Effector memory CD4-positive, alpha-beta T cell (primary cell): ENCODE measurements around the gene GSN.

Experiments used
- DNase-seq, 3 donors: peaks; one replicate each; pipeline ENCODE4 v3.0.0-alpha.2; 2020
- H3K27ac ChIP-seq: 2 replicates; pipeline ENCODE4 v1.7.0; 2013; ENCODE audit warnings: mild to moderate bottlenecking, low read length, moderate library complexity; ENCODE audit not compliant: insufficient read depth, poor library complexity, severe bottlenecking
- H3K27me3 ChIP-seq: replicated peaks from 2 replicates; pipeline ENCODE4 v1.7.0; 2013; ENCODE audit warnings: mild to moderate bottlenecking, low read length; ENCODE audit not compliant: insufficient read depth, control insufficient read depth, poor library complexity, severe bottlenecking
- H3K36me3 ChIP-seq: 2 replicates; pipeline ENCODE4 v1.7.0; 2013; ENCODE audit warnings: mild to moderate bottlenecking, low read length, moderate library complexity; ENCODE audit not compliant: control insufficient read depth, insufficient read depth
- H3K4me1 ChIP-seq: 2 replicates; pipeline ENCODE4 v1.7.0; 2013; ENCODE audit warnings: low read length, mild to moderate bottlenecking; ENCODE audit not compliant: control insufficient read depth, insufficient read depth, poor library complexity, severe bottlenecking
- H3K4me3 ChIP-seq: 2 replicates; pipeline ENCODE4 v1.7.0; 2013; ENCODE audit warnings: low read length, low read depth, mild to moderate bottlenecking; ENCODE audit not compliant: insufficient read depth, poor library complexity, severe bottlenecking
- H3K9me3 ChIP-seq: 2 replicates; pipeline ENCODE4 v1.7.0; 2013; ENCODE audit warnings: mild to moderate bottlenecking, low read length, moderate library complexity; ENCODE audit not compliant: control insufficient read depth

The GSN gene

GRCh38 chr9:121230256-121230655 lies 37.7 kb upstream of the GSN start:
- Histone ChIP-seq H3K27me3 (no peaks in the 10 kb centered on the region), H3K4me1 (no peaks in the 10 kb centered on the region), H3K36me3 (no peaks in the 10 kb centered on the region), H3K4me3 (no peak overlapping the region), H3K27ac (no peak overlapping the region), H3K9me3 (no peaks in the 10 kb centered on the region)
- no peak for DNase-seq

GRCh38 chr9:121232251-121232650 lies 35.7 kb upstream of the GSN start:
- no peak for DNase-seq
- Histone ChIP-seq H3K4me1 (no peaks in the 10 kb centered on the region), H3K27me3 (no peaks in the 10 kb centered on the region), H3K9me3 (no peaks in the 10 kb centered on the region), H3K36me3 (no peaks in the 10 kb centered on the region), H3K27ac (no peak overlapping the region), H3K4me3 (no peak overlapping the region)

DNA sequence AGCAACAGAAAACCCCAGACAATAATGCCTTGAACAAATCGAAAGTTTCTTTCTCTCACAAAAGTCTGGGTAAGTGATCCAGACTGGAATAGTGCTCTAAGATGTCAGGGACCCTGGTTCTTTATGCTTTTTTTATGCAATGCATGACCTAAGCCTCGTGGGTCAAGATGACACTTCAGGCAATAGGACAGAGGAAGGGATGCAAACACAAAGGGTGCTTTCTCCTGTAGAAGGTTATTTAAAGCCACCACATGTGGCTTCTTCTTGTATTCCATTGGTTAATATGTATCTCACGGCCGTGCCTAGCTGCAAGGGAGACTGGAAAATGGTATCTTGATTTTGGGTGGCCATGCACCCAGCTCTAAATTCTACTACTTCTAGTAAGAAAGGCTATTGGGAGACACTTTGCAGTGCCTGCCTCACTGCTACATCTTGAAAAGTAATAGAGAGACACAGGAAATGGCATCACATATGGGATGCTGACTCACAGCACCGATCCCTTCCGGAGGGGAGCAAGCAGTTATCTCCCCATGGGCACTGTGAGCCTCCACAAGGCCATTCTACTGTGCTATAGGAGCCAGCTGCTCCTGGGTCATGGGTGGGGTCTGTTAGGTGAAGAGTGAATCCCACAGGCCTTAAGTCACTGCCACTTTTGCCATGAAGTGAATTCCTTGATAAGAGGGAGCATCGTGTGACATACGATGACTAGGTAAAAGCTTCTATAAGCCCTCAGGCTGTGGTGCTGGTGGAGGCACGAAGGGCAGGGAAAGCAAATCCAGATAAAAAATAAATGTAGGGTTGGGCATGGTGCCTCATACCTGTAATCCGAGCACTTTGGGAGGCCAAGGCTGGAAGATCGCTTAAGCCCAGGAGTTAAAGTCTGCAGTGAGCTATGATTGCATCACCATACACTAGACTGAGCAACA lies 33.8 kb upstream of the GSN start:
- no peaks in the 10 kb centered on the region for H3K27me3 ChIP-seq
- H3K4me1 ChIP-seq, result no peaks in the 10 kb centered on the region
- no peak for DNase-seq
- no peaks in the 10 kb centered on the region for H3K36me3 ChIP-seq
- no peaks in the 10 kb centered on the region for H3K9me3 ChIP-seq
- H3K4me3 ChIP-seq, result no peak overlapping the region
- H3K27ac ChIP-seq, result no peak overlapping the region

DNA sequence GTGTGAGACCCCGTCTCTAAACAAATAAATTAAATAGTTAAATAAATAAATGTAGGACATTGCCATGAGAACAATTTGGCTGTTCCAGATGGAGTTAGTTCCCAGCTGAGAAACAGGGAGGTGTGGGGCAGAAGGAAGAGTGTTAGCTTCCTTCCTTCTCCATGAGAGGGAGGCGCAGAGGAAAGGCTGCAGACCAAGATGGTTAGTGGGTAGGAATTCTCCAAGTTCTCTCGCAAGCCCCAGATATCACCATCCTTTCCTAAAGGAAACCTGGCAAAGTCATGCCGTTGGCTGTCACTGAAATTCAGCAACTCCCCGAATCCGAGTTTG lies 33.2 kb upstream of the GSN start:
- no peaks in the 10 kb centered on the region for H3K9me3 ChIP-seq
- no peaks in the 10 kb centered on the region for H3K4me1 ChIP-seq
- no peak for DNase-seq
- no peak overlapping the region for H3K27ac ChIP-seq
- no peak overlapping the region for H3K4me3 ChIP-seq
- no peaks in the 10 kb centered on the region for H3K27me3 ChIP-seq
- no peaks in the 10 kb centered on the region for H3K36me3 ChIP-seq

DNA sequence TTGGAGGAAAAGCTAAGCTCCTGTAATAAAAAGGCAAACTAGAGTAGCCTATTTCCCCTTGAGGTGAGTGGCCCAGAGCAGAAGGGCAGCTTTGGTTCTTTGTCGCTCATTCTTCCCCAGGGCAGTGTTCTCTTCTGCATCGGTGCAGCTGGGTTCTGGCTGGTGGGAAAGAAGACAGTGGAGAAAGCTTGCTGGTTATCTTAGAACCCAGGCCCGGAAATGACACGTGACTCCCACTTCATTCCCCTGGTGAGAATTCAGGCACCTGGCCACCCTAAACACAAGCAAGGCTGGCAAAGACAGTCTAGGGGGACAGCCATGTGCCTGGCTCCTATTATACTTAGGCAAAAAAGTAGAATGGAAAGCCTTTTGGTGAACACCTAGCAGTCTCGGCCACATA lies 32.5 kb upstream of the GSN start:
- no peaks in the 10 kb centered on the region for H3K27me3 ChIP-seq
- H3K36me3 ChIP-seq, result no peaks in the 10 kb centered on the region
- no peak for DNase-seq
- no peaks in the 10 kb centered on the region for H3K9me3 ChIP-seq
- H3K4me1 ChIP-seq, result no peaks in the 10 kb centered on the region
- no peak overlapping the region for H3K4me3 ChIP-seq
- no peak overlapping the region for H3K27ac ChIP-seq

DNA sequence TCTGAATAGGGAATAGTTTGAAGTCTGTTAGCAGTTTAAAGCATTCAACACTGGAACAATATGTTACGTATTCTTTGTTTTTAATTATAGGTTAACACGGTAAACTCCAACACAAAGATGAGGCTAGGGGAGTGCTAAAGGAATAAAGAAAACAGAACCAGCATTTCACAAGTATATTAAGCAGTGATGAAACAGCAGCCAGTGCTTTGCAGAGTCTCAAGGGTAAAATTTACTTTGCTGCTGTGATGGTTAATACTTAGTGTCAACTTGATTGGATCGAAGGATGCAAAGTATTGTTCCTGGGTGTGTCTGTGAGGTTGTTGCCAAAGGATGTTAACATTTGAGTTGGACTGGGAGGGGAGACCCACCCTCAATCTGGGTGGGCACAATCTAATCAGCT lies 30.0 kb upstream of the GSN start:
- H3K4me3 ChIP-seq, result no peak overlapping the region
- no peak for DNase-seq
- H3K4me1 ChIP-seq, result no peaks in the 10 kb centered on the region
- H3K27me3 ChIP-seq, result no peaks in the 10 kb centered on the region
- no peaks in the 10 kb centered on the region for H3K9me3 ChIP-seq
- no peak overlapping the region for H3K27ac ChIP-seq
- H3K36me3 ChIP-seq, result no peaks in the 10 kb centered on the region

DNA sequence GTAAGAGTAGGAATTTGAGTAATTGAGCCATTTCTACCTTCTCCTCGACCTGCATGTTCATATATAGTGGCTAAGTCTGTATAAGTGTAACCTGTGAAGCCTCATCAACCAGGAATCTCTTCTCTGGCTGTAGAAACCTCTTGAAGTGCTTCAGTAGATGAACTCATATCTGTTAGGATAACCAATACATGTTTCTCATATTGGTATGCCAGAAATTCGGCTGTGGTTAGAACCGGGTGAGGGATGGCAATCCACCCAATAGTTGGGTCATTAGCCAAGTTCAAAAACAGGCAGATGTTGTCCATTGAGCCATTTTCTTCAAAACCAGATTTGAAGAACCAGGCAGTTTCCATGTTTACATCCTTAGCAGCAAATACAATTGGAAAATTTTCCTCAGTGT lies 28.9 kb upstream of the GSN start:
- Histone ChIP-seq H3K27me3 (no peaks in the 10 kb centered on the region), H3K9me3 (no peaks in the 10 kb centered on the region), H3K27ac (no peak overlapping the region), H3K4me3 (no peak overlapping the region), H3K36me3 (no peaks in the 10 kb centered on the region), H3K4me1 (no peaks in the 10 kb centered on the region)
- DNase-seq, result no peak

DNA sequence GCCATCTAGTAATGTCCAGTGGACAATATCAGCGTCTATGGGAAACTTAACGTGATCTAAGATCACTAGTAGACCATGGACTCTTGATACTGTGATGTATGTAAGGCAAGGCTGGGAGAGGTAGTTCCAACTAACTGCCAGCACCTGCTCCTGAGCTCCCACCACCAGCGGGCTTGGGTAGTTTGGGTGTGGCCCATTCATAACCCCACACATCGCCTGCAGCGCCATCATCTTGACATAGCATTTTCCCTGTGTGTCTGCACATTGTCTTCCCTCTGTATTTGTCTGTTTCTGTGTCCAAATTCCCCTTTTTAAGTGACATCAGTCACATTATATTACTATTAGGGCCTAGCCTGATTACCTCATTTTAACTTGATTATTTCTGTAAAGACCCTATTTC lies 28.1 kb upstream of the GSN start:
- DNase-seq, result no peak
- no peaks in the 10 kb centered on the region for H3K36me3 ChIP-seq
- no peak overlapping the region for H3K4me3 ChIP-seq
- no peaks in the 10 kb centered on the region for H3K9me3 ChIP-seq
- H3K27me3 ChIP-seq, result no peaks in the 10 kb centered on the region
- no peak overlapping the region for H3K27ac ChIP-seq
- H3K4me1 ChIP-seq, result no peaks in the 10 kb centered on the region

GRCh38 chr9:121240472-121241135 lies 27.4 kb upstream of the GSN start:
- H3K27ac ChIP-seq, result no peak overlapping the region
- H3K4me3 ChIP-seq, result no peak overlapping the region
- no peaks in the 10 kb centered on the region for H3K9me3 ChIP-seq
- DNase-seq, result no peak
- no peaks in the 10 kb centered on the region for H3K4me1 ChIP-seq
- no peaks in the 10 kb centered on the region for H3K27me3 ChIP-seq
- H3K36me3 ChIP-seq, result no peaks in the 10 kb centered on the region

- no peak for DNase-seq
- Histone ChIP-seq H3K4me1 (no peaks in the 10 kb centered on the region), H3K4me3 (no peak overlapping the region), H3K36me3 (no peaks in the 10 kb centered on the region), H3K27me3 (no peaks in the 10 kb centered on the region), H3K27ac (no peak overlapping the region), H3K9me3 (no peaks in the 10 kb centered on the region)
Observed at GRCh38 chr9:121242219-121242958, 25.6 kb upstream of the GSN start.
